ENCODE measurements around the gene PRPH. TPM values are rescaled to one million over a fixed set of nuclear protein-coding genes. Genes with fewer than 3 reads are reported as not detected.

The PRPH gene
- total RNA-seq, 3 donors from 2014 or later (not counting 1 experiment from before 2014, with no cell fraction given) = not detected

GRCh38 chr12:49283541-49284429, 11.2 kb upstream of the PRPH start:
- intact Hi-C loops (cut with micrococcal nuclease) = no loop called here
- DNase-seq = no peak
- no peaks in the 10 kb centered on the region for H3K36me3 Mint-ChIP-seq

GRCh38 chr12:49284672-49285071, 10.3 kb upstream of the PRPH start:
- H3K36me3 ChIP-seq (ENCODE audit: control insufficient read depth, insufficient read depth, low read length) = no peaks in the 10 kb centered on the region
- H3K27me3 ChIP-seq (ENCODE audit: control insufficient read depth, insufficient read depth, low read length) = peaks cover 8% of the 10 kb centered on the region
- no peak for ATAC-seq
- H3K27ac Mint-ChIP-seq = no peak overlapping the region
- no peak overlapping the region for H3K27ac ChIP-seq (ENCODE audit: low read length)
- intact Hi-C loops (cut with micrococcal nuclease) = no loop called here
- H3K9me3 ChIP-seq (ENCODE audit: control insufficient read depth, insufficient read depth, low read length) = no peaks in the 10 kb centered on the region
- peaks cover 0 to 4% of the 10 kb centered on the region in 2 donors for H3K4me1 Mint-ChIP-seq
- WGBS (ENCODE audit: insufficient coverage) = 89% methylated on average over 4 of the region's 4 CpGs
- no peaks in the 10 kb centered on the region for H3K36me3 Mint-ChIP-seq
- TF ChIP-seq, protein P1, sequence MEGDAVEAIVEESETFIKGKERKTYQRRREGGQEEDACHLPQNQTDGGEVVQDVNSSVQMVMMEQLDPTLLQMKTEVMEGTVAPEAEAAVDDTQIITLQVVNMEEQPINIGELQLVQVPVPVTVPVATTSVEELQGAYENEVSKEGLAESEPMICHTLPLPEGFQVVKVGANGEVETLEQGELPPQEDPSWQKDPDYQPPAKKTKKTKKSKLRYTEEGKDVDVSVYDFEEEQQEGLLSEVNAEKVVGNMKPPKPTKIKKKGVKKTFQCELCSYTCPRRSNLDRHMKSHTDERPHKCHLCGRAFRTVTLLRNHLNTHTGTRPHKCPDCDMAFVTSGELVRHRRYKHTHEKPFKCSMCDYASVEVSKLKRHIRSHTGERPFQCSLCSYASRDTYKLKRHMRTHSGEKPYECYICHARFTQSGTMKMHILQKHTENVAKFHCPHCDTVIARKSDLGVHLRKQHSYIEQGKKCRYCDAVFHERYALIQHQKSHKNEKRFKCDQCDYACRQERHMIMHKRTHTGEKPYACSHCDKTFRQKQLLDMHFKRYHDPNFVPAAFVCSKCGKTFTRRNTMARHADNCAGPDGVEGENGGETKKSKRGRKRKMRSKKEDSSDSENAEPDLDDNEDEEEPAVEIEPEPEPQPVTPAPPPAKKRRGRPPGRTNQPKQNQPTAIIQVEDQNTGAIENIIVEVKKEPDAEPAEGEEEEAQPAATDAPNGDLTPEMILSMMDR (IDR thresholded peaks at IDR 0.05) = no peak
- DNase-seq = no peak
- peaks cover 29 to 32% of the 10 kb centered on the region in 2 donors for H3K27me3 Mint-ChIP-seq (ENCODE audit: low read depth in 2 of 2)
- no peaks in the 10 kb centered on the region for H3K9me3 Mint-ChIP-seq
- H3K4me1 ChIP-seq (ENCODE audit: control insufficient read depth, insufficient read depth, low read length) = no peaks in the 10 kb centered on the region
- H3K4me3 Mint-ChIP-seq = no peak overlapping the region
- H3K4me3 ChIP-seq (ENCODE audit: low read length) = no peak overlapping the region

More at GRCh38 chr12:49283541-49284429, 11.2 kb upstream of the PRPH start:
- Mint-ChIP-seq H3K9me3 (no peaks in the 10 kb centered on the region), H3K27ac (no peak overlapping the region), H3K4me1 (peaks cover 0 to 4% of the 10 kb centered on the region in 2 donors), H3K4me3 (no peak overlapping the region), H3K27me3 (ENCODE audit: low read depth in 2 of 2) (peaks cover 25 to 35% of the 10 kb centered on the region in 2 donors)
- no peak for ATAC-seq
- TF ChIP-seq, protein P1 (IDR thresholded peaks at IDR 0.05) = no peak
- 89% methylated on average over 22 of the region's 25 CpGs for WGBS (ENCODE audit: insufficient coverage)
- no peaks in the 10 kb centered on the region for H3K4me1 ChIP-seq (ENCODE audit: control insufficient read depth, insufficient read depth, low read length)
- no peak overlapping the region for H3K27ac ChIP-seq (ENCODE audit: low read length)
- H3K9me3 ChIP-seq (ENCODE audit: control insufficient read depth, insufficient read depth, low read length) = no peaks in the 10 kb centered on the region
- H3K4me3 ChIP-seq (ENCODE audit: low read length) = no peak overlapping the region
- no peaks in the 10 kb centered on the region for H3K36me3 ChIP-seq (ENCODE audit: control insufficient read depth, insufficient read depth, low read length)
- H3K27me3 ChIP-seq (ENCODE audit: control insufficient read depth, insufficient read depth, low read length) = peaks cover 7% of the 10 kb centered on the region

- Mint-ChIP-seq H3K4me3 (no peak overlapping the region), H3K9me3 (no peaks in the 10 kb centered on the region), H3K4me1 (peaks cover 0 to 4% of the 10 kb centered on the region in 2 donors), H3K36me3 (no peaks in the 10 kb centered on the region), H3K27ac (no peak overlapping the region), H3K27me3 (ENCODE audit: low read depth in 2 of 2) (peaks cover 39 to 41% of the 10 kb centered on the region in 2 donors)
- ATAC-seq (no peak), DNase-seq (no peak)
- no peaks in the 10 kb centered on the region for H3K36me3 ChIP-seq (ENCODE audit: control insufficient read depth, insufficient read depth, low read length)
- intact Hi-C loops (cut with micrococcal nuclease) = loop anchor here (1.0 kb wide), 2 partner anchors 54 to 226 kb away; no protein-coding TSS in a partner anchor
- H3K4me3 ChIP-seq (ENCODE audit: low read length) = no peak overlapping the region
- no peak overlapping the region for H3K27ac ChIP-seq (ENCODE audit: low read length)
- TF ChIP-seq, protein P1 (IDR thresholded peaks at IDR 0.05) = no peak
- 53% methylated on average over 6 of the region's 6 CpGs for WGBS (ENCODE audit: insufficient coverage)
- no peaks in the 10 kb centered on the region for H3K9me3 ChIP-seq (ENCODE audit: control insufficient read depth, insufficient read depth, low read length)
- H3K27me3 ChIP-seq (ENCODE audit: control insufficient read depth, insufficient read depth, low read length) = peaks cover 8% of the 10 kb centered on the region
- no peaks in the 10 kb centered on the region for H3K4me1 ChIP-seq (ENCODE audit: control insufficient read depth, insufficient read depth, low read length)
Observed at GRCh38 chr12:49287876-49288275, 7.1 kb upstream of the PRPH start.
